ENCODE data around the gene IRF4.

GRCh38 chr6:401239-401993, 9.9 kb downstream of the IRF4 start:
- TF ChIP-seq, protein P1, sequence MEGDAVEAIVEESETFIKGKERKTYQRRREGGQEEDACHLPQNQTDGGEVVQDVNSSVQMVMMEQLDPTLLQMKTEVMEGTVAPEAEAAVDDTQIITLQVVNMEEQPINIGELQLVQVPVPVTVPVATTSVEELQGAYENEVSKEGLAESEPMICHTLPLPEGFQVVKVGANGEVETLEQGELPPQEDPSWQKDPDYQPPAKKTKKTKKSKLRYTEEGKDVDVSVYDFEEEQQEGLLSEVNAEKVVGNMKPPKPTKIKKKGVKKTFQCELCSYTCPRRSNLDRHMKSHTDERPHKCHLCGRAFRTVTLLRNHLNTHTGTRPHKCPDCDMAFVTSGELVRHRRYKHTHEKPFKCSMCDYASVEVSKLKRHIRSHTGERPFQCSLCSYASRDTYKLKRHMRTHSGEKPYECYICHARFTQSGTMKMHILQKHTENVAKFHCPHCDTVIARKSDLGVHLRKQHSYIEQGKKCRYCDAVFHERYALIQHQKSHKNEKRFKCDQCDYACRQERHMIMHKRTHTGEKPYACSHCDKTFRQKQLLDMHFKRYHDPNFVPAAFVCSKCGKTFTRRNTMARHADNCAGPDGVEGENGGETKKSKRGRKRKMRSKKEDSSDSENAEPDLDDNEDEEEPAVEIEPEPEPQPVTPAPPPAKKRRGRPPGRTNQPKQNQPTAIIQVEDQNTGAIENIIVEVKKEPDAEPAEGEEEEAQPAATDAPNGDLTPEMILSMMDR (IDR thresholded peaks at IDR 0.05) = no peak
- TF ChIP-seq POLR2A (IDR thresholded peaks at IDR 0.05) (no peak), POLR2AphosphoS5 (IDR thresholded peaks at IDR 0.05; ENCODE audit: insufficient read depth in 1 of 2, low read depth in 1 of 2) (no peak)
